ENCODE measurements around the gene EFNA2. TPM values are rescaled to one million over a fixed set of nuclear protein-coding genes. Genes with fewer than 3 reads are reported as not detected.

Gene EFNA2
- total and polyA plus RNA-seq, 2 of the 4 experiments (the other 2 are of a cell fraction) = not detected

DNA sequence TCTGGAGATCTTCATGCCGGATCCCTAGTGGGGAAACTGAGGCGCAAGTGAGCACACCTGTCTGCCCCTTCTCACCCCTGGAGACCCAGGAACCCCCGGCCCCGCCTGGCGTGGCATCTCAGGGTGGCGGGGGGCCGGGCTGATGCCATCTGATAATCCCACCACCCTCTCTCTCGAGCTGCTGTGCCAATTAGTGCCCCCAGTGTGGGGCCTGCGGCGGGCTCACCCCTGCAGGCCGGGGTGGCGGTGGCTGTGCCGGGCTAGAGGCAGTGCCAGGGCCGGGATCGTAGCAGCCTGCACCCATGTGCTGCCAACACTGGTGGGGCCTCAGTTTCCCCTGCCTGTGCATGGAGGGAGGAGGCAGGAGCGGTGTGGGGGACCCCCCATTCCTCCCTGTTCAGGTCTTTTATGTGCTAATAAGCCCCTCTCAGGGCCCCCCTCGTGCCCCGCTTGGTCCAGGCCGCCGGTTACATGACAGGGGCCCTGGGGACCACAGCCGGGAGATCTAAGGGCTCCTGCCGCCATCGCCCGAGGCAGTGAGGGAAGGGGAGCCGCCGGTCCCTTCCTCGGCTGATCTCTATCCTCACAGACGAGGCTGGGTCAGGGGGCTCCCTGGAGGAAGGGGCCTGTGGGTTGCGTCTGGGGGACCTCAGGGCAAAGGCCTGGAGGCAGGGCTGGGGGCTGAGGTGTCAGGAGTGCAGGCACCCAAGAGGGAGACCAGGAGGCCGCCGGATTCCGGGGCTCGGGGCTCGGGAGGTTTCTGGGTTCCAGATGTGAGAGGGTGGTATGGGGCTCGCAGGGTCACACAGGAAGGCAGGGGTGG, 8.3 kb downstream of the EFNA2 start:
- WGBS, 2 experiments (ENCODE audit: extremely low coverage in 2 of 2, insufficient read length in 1 of 2) = 71% methylated on average over 11 of the region's 35 CpGs; no CpG with 5 or more reads in 1 of the 2 experiments
- dilution Hi-C loops (cut with HindIII; ENCODE audit: low sequenced_read_pairs, unreplicated experiment) = no loop called here

More for the DNA sequence above, 8.3 kb downstream of the EFNA2 start:
- ATAC-seq (ENCODE audit: low read depth) (no peak), DNase-seq (no peak)
- H3K4me2 ChIP-seq (ENCODE audit: low read depth, low read length) = no peak overlapping the region
- no peaks in the 10 kb centered on the region for H3K9me1 ChIP-seq (ENCODE audit: insufficient read depth, low read length)
- no peak overlapping the region for H3K27ac ChIP-seq (ENCODE audit: insufficient read depth, low read length)
- no peak overlapping the region for H4K5ac ChIP-seq (ENCODE audit: low read depth, low read length)
- no TSS peak for BruUV-seq (replicated peaks)
- H3K18ac ChIP-seq (ENCODE audit: low read depth, low read length) = no peak overlapping the region
- no peak overlapping the region for H2BK15ac ChIP-seq (ENCODE audit: low read depth, low read length)
- peaks cover 3% of the 10 kb centered on the region; the same call in 1 of the 2 replicates for H3K4me1 ChIP-seq (ENCODE audit: control insufficient read depth, insufficient read depth, low read length)
- no peaks in the 10 kb centered on the region for H3K9me3 ChIP-seq (ENCODE audit: control insufficient read depth, insufficient read depth, low read length)
- no peaks in the 10 kb centered on the region for H3K79me1 ChIP-seq (ENCODE audit: low read depth in 1 of 2, low read length in 2 of 2)
- no peak overlapping the region for H2AK5ac ChIP-seq (ENCODE audit: low read depth, low read length)
- H3K4me3 ChIP-seq (ENCODE audit: insufficient read depth, low read depth, low read length) = no peak overlapping the region
- no peak overlapping the region for H2AK9ac ChIP-seq (replicated peaks; ENCODE audit: low read depth, low read length, poor library complexity)
- H2BK5ac ChIP-seq (ENCODE audit: low read depth, low read length, poor library complexity, severe bottlenecking) = no peak overlapping the region
- H2BK20ac ChIP-seq (ENCODE audit: low read depth, low read length) = no peak overlapping the region
- H2BK120ac ChIP-seq (ENCODE audit: low read depth, low read length) = no peak overlapping the region
- no peak overlapping the region for H4K91ac ChIP-seq (ENCODE audit: insufficient read depth, low read depth, low read length)
- H3K9ac ChIP-seq (ENCODE audit: low read depth, low read length) = no peak overlapping the region
- no peak overlapping the region for H3K56ac ChIP-seq (ENCODE audit: extremely low read depth, insufficient read depth, low read length)
- no peak overlapping the region for H2AFZ ChIP-seq (replicated peaks; ENCODE audit: low read length, poor library complexity)
- no peak overlapping the region for H3K14ac ChIP-seq (replicated peaks; ENCODE audit: low read depth, low read length)
- no peaks in the 10 kb centered on the region for H4K20me1 ChIP-seq (ENCODE audit: insufficient read depth, low read length)
- H3K27me3 ChIP-seq (ENCODE audit: control insufficient read depth, insufficient read depth, low read length) = peaks cover 19% of the 10 kb centered on the region; the same call in 1 of the 2 replicates
- no peak overlapping the region for H3K4ac ChIP-seq (ENCODE audit: low read depth, low read length)
- no peaks in the 10 kb centered on the region for H3K36me3 ChIP-seq (ENCODE audit: control insufficient read depth, insufficient read depth, low read length)
- TF ChIP-seq CHD1 (IDR thresholded peaks at IDR 0.05; ENCODE audit: low read depth, low read length) (no peak), FOS (IDR thresholded peaks at IDR 0.05; ENCODE audit: low read depth, low read length) (no peak), CEBPB (IDR thresholded peaks at IDR 0.05; ENCODE audit: low read depth, low read length) (no peak), MAFK (IDR thresholded peaks at IDR 0.05; ENCODE audit: low read depth, low read length) (no peak), SMC3 (IDR thresholded peaks at IDR 0.05; ENCODE audit: low read depth, low read length) (no peak), POLR2A (IDR thresholded peaks at IDR 0.05; ENCODE audit: low read depth, low read length) (no peak), RAD21 (IDR thresholded peaks at IDR 0.05; ENCODE audit: low read length) (no peak), RCOR1 (IDR thresholded peaks at IDR 0.05; ENCODE audit: insufficient replicate concordance, low read length) (no peak), MAZ (IDR thresholded peaks at IDR 0.05; ENCODE audit: borderline replicate concordance, low read depth, low read length) (no peak), NFE2L2 (IDR thresholded peaks at IDR 0.05; ENCODE audit: low read depth, low read length) (no peak)
- TF ChIP-seq, protein P1, sequence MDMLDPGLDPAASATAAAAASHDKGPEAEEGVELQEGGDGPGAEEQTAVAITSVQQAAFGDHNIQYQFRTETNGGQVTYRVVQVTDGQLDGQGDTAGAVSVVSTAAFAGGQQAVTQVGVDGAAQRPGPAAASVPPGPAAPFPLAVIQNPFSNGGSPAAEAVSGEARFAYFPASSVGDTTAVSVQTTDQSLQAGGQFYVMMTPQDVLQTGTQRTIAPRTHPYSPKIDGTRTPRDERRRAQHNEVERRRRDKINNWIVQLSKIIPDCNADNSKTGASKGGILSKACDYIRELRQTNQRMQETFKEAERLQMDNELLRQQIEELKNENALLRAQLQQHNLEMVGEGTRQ (IDR thresholded peaks at IDR 0.05; ENCODE audit: low read depth, low read length) = no peak
- intact Hi-C loops (cut with micrococcal nuclease) (no loop called here), in situ Hi-C loops (cut with MboI; ENCODE audit: low sequenced_read_pairs) (no loop called here)
- POLR2A ChIA-PET (ENCODE audit: unreplicated experiment) = no interaction called here
- H4K8ac ChIP-seq (ENCODE audit: low read depth in 2 of 2, low read length in 2 of 2) = no peak overlapping the region
- CTCF ChIA-PET = no interaction called here
- no peak overlapping the region for H3K23ac ChIP-seq (ENCODE audit: low read depth, low read length)

Measured in IMR-90 (cell line).